GM15510 (cell line): ENCODE measurements around the gene TNIP2.

Experiments used
- POLR2A ChIP-seq: IDR thresholded peaks from 3 replicates; pipeline ENCODE4 v1.6.1; 2011; ENCODE audit warnings: borderline replicate concordance; ENCODE audit not compliant: insufficient read length; ENCODE audit errors: extremely low read depth

Gene TNIP2

DNA sequence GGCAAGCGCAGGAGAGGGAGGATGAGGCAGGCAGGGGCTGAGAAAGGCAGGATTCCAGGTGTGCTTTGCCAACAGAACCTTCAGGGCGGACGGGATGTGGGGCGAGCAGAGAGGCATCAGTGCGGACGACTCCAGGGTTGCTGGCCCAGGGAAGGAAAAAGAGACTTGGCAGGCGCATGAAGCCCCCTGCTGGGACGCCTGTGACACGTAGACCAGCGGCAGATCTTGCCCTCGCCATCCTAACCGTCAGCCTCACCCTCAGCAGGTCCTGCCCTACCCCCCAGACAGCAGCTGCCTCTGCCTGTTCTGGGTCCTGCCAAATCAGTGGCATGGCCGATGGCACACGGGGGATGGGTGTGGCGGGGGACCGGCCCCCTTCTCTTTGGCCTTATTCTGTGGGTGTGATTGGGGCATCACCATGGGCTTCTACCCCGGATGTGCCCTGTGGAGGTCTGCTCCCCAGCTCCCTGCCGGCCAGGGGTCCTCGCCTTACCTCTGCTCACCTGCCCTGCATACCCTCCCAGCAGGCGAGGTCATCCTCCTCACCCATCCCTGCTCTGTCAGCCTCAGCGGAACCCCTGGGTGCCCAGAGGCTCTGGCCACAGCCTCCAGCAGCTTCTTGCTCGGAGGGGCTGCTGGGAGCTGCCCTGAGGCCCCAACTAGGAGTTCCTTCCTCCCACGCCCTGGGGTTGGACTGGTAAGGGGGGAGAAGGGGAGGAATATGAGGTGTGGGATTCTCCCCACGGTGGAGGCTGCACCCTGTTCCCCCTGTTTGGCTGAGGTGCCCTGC lies 33.9 kb upstream of the TNIP2 start:
- TF ChIP-seq POLR2A = no peak

DNA sequence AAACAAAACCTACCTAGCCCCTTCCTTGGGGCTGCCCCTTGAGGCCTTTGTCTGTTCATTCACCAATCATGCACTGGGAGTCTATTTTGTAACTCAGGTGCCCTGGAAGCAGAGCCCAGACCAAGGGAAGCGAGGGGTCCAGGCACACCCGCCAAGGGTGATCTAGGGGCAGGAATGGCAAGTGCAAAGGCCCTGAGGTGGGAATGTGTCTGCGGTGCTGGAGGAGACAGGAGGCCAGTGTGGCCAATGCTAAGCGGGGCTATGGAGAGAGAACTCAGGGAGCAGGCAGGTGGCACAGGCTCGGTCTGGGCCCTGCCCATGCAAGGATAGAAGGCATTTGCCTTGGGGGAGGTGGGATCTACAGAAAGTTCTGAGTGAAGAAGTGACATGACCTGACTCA lies 33.2 kb upstream of the TNIP2 start:
- no peak for TF ChIP-seq POLR2A

DNA sequence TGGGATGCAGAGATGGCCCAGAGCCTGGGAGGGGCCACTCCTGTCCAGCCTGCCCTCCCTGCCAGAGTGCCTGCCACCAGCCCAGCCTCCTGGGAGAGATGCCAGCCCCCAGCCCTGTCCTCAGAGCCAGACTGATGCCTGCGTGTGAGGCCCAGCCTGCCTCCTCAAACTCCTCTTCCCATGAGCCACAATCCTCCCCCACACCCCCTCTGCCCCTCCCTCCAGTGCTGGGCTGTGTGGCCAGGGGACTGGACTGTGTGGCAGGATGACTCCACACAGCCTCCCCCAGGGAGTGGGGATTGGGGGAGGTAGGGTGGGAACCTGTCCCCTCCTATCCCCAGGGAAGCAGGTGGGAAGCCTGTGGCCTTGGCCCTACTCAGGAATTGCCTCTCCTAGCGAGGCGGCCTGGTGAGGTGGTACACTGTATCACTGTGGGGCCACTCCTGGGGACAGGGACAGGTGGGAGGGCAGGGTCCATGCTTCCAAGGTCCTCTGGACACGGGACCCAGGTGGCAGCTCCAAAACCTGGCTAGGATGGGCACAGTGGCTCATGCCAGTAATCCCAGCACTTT lies 32.5 kb upstream of the TNIP2 start:
- TF ChIP-seq POLR2A = no peak

DNA sequence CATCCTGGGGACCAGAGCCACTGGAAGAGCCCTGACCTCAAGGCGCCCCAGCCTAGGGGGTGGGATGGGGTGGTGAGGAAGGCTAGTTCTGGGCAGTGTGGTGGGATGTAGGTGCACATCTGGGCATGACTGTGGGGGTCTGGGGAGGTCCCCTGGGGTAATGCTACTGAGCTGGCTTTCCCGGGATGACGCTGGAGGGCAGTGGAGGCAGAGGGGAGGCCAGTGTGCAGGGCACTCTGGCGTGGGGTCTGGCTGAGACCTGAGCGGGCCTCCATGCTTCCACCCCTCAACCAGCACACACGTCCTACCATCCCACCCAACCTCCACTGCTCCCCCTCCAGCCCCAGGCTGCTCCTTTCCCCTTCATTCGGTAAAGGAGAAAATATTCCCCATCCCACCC lies 32.0 kb upstream of the TNIP2 start:
- no peak for TF ChIP-seq POLR2A

DNA sequence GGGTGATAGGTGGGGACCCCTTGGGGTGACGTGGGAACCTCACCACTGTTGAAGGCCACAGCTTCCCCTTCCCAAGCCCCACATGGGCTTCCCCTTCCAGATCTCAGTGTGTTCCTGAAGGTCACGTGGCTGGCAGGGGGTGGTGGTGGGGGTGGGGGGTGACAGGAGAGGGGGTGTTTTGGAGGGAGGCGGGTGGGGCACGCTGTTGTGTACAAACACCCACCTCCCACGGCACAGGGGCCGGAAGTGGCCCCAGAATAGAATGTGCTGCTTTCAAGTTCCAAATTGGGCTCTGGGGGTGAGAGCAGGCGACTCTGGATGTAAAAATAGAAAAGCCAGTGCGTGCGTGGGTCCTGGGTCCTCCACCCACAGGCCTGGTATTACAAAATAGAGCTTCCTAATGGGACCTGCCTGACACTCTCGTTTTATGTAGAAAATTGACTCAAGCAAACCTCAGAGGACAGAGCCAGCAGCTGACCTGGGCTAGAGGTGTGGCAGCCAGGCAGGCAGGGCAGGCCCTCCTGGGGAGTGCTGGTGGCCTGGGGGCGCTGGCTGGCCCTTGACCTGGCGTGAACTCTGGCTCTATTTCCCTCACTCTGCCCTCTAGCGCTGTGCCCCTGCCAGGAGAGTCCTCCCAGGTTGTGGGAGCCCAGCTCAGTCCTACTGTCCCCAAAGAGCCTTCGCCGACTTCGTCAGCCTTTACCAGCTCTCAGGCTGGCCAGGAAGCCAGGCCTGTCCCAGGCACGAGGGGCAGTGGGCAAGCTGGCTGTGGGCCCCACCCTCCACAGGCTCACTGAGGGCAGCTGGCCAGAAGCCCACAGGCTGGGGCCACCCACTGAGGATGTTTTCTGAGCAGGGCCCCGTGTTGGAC lies 31.3 kb upstream of the TNIP2 start:
- no peak for TF ChIP-seq POLR2A

DNA sequence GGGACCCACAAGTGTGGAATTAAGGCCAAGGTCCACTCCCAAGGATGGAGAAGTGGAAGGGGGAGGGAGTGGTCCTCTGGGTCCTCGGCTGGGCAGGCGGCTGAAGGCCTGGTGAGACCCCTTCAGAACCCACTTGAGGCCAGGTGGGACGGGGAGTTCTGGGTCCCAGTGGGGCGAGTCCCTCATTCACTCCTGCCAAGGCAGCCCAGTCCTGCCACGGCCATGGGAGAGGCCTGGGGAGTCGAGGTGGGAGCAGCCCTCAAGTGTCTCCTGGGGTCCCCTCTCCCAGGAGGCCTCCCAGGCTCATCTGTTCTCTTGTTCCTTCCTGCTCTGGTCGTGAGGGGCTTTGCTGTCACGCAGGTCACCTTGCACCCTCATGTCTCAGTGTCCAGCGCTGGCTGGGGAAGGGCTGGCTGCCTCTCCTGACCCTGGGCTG lies 30.7 kb upstream of the TNIP2 start:
- TF ChIP-seq POLR2A = no peak

DNA sequence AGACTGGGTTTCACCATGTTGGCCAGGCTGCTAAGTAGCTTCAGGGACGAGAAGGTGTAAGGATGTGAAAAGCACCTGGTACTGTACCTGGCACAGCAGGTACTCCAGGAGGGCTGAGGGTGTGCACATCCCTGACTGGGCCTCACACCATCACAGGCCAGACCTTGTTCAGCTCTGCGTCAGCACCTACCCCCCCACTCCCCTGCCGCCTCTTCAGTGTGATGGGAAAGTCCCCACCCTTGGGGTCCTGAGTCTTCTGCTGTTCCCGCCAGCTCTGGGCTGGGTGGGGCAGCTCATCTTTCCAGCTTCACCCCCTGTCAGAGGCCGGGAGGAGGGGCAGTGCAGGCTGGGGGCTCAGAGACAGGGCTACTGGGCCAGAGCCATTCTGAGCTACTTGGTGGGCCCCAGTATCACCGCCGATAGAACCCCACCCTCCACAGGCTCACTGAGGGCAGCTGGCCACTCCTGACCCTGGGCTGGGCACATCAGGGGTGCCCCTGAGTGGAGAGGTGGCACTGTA lies 30.1 kb upstream of the TNIP2 start:
- TF ChIP-seq POLR2A = no peak

DNA sequence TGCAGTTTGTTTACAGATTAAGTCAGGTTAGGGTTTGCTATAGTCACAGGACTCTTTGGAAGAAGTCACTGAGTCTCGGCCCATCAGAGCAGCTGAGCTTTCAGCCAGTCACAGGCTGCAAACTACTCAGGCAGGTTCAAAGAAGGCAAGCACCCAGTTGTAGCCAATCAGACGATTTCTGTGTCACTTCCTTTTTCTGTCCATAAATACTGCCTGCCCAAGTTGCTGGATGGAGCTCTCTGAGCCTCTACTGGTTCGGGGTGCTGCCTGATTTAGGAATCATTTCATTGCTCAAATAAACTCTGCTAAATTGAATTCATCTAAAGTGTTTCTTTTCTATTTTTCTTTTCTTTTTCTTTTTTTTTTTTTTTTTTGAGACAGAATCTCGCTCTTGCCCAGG lies 29.5 kb upstream of the TNIP2 start:
- TF ChIP-seq POLR2A = peak; percentile 55

DNA sequence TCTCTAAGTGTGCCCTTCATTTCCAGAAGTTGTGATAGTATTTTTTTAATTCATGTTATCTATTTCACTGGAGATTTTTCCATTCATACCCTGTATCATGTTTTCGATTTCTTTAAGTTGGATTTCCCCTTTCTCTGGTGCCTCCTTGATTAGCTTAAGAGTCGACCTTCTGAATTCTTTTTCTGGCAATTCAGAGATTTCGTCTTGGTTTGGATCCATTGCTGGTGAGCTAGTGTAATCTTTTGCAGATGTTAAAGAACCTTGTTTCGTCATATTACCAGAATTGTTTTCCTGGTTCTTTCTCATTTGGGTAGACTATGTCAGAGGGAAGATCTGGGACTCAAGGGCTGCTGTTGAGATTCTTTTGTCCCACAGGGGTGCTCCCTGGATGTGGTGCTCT lies 27.7 kb upstream of the TNIP2 start:
- no peak for TF ChIP-seq POLR2A

DNA sequence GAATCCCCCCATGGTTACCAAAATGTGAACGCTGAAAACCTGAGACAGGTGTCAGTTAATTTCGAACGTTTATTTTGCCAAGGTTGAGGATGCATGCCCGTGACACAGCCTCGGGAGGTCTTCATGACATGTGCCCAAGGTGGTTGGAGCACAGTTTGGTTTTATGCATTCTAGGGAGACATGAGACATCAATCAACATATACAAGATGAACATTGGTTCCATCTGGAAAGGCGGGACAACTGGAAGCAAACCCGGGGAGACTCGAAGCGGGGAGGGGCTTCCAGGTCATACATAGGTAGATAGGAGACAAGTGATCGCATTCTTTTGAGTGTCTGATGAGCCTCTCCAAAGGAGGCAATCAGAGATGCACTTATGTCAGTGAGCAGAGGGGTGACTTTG lies 25.8 kb upstream of the TNIP2 start:
- TF ChIP-seq POLR2A = no peak

DNA sequence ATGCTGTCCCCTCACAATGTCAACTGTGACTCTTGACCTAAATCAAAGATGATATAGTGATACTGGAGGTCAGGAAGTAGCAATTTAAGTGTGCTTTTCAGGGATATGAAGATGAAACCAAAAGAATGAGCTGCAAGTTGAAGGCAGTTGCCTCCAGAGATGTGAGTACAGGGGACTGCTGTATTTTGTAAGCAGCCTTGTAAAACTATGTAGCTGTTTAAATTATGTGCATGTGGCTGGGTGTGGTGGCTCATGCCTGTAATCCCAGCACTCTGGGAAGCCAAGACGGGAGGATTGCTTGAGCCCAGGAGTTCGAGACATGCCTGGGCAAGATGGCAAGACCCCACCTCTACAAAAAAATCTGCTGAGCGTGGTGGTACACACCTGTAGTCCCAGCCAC lies 15.1 kb upstream of the TNIP2 start:
- TF ChIP-seq POLR2A = no peak

DNA sequence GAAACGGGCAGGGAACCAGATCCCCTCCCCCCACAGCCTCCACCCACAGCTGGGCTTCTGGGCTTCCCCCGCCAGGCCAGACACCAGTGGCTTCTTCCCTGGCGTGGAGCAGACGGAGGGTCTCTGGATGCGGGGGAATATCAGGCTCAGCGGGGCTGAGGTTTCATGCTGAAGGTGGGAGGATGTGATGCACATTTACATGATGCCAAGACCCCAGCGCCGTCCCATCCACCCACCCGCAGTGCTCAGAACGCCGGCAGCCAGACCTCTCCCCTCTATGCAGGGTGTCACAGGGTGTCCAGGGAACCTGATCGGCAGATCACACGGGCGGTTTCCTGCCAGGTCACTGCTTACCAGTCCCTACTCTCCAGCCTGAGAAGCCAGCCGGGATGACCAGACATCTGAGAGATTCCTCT lies 12.8 kb upstream of the TNIP2 start:
- no peak for TF ChIP-seq POLR2A

DNA sequence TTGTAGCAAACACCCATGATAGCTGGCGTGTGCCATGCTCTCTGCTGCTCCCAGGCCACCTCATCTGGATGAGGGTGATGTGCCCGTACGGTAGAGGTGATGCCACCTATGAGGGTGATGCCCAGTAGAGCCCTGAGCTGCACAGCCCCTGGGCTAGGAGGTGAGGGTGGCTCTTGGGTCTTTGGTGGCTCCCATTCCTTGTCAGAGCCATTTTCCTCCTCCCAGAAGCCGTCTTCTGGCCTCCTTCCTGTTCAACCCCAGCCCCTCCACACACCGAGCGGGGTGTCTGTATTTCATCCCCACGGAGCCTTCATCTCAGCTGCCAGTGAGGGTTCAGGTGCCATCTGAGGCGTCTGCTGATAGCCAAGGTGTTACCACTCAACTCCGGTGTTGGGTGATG lies 12.0 kb upstream of the TNIP2 start:
- TF ChIP-seq POLR2A = no peak

DNA sequence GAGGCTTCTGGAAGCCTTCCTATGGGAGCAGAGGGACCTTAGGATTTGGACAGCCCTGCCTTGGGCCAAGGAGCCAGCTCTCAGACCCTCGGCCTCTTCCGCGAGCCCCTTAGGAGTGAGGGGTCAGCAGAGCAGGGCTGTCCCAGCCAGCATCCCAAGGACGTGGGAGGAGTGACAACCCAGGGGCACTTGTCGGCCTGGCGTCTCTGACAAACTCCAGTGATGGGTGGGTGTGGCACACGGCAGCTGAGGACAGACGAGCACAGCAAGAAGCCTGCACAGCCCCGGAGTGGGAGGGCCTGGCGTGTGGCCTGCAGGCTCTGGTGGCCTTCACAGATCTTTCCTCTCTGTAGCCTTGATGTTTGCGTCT lies 11.6 kb upstream of the TNIP2 start:
- no peak for TF ChIP-seq POLR2A

DNA sequence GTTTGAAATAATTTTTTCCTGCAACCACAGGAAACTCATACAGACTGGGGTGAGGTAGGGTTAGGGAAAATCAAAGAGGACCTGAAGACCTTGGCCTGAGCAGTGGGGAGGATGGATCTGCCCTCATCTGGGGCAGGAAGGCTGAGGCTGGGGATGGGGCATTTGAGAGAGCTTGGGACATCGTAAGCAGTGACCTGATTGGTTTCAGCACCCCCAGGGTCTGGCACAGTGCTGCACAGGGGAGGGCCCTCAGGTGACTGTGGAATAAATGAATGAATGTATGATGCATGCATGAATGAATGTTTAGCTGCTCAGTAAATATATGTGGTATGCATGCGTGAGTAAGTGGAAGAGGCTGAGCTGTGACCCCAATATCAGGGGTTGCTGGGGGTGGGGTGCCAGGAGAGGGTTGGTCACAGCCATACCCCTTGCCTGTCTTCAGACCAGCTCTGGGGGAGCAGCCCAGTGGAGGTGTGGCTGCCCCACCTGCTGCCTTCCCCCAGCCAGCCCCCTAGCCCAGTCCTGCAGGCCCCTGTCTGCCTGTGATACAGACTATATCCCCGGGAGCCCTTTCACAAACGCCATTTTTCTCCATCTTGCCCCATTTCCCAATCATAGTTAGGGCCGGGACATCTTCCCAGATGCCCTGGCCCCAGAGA lies 11.0 kb upstream of the TNIP2 start:
- TF ChIP-seq POLR2A = no peak
